Activated T-cell treated with anti-CD3 and anti-CD28 coated beads, Interleukin-2, amount 50 U/mL, for 1 hour (primary cell): ENCODE results near the gene CD226.
A peak's percentile ranks its signal among the peaks of the same experiment; 100 is the strongest.
"Not testable (repeated sequence)": the region's sequence is repeated elsewhere in the genome, so short reads cannot be mapped to it uniquely, and the experiment has no call there.

Source experiments
- DNase-seq: peaks from one replicate; pipeline ENCODE4 v3.0.0-alpha.2; 2020

CD226 gene

GRCh38 chr18:69956057-69956456 lies 8.4 kb upstream of the CD226 start:
- peak; percentile 44 for DNase-seq

- no peak for DNase-seq
Observed at GRCh38 chr18:69954719-69955480, 7.2 kb upstream of the CD226 start.

DNA sequence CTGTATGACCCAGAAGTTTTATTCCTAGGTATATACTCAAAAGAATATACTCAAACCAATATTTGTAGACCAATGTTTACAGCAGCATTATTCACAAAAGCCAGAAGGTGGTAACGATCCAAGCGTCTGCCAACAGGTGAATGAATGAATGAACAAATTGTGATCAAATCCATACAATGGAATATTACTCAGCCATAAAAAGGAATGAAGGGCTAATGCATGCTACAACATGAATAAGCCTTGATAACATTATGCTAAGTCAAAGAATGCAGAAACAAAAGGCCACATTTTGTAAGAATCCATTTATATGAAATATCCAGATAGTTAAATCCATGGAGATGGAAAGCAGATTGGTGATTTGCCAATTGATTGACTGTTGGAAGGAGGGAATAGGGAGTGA lies 5.5 kb upstream of the CD226 start:
- DNase-seq: no peak

- DNase-seq: no peak
Observed at GRCh38 chr18:69951182-69951581, 3.5 kb upstream of the CD226 start.

GRCh38 chr18:69949538-69949936 lies 1.9 kb upstream of the CD226 start:
- DNase-seq: no peak

GRCh38 chr18:69948919-69949537 lies 1.4 kb upstream of the CD226 start:
- no peak for DNase-seq

- no peak for DNase-seq
Observed at GRCh38 chr18:69948256-69948655, 583 bp upstream of the CD226 start.

GRCh38 chr18:69946608-69947155 lies 991 bp downstream of the CD226 start:
- DNase-seq: no peak

- DNase-seq: no peak
Observed at GRCh38 chr18:69945220-69946114, 2.2 kb downstream of the CD226 start.

DNA sequence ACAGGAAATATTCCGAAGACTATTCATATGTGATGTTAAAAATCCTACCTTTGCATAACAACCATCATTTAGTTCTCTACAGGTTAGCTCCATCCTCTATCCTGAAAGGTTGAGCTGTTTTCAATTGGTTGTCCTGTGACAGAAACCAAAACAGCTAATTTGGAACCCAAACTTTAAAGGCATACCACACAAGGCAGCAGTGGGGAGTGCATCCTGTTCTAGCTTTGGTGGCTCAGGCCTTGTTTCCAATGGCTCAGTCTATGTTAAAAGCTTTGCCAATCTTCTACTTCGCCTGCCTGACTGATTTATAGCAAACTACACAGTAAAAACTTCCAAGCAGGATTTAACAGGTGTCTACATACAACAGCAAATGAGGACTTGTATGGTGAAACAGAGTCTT lies 3.2 kb downstream of the CD226 start:
- DNase-seq: no peak

- no peak for DNase-seq
Observed at GRCh38 chr18:69943021-69943420, 4.7 kb downstream of the CD226 start.

GRCh38 chr18:69941183-69941582 lies 6.5 kb downstream of the CD226 start:
- no peak for DNase-seq

DNA sequence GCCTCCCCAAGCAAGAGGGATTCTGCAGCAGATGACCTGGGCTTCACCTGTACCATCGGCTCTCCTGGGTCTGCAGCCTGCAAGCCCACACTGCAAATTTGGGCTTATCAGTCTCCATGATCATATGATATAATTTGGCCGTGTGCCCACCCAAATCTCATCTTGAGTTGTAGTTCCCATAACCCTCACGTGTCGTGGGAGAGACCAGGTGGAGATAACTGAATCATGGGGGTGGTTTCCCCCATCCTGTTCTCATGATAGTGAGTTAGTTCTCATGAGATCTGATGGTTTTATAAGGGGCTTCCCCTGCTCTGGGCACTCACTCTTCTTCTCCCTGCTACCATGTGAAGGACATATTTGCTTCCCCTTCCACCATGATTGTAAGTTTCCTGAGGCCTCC lies 7.9 kb downstream of the CD226 start:
- DNase-seq: not testable (repeated sequence)

GRCh38 chr18:69936191-69936558 lies 11.5 kb downstream of the CD226 start:
- DNase-seq: no peak

DNA sequence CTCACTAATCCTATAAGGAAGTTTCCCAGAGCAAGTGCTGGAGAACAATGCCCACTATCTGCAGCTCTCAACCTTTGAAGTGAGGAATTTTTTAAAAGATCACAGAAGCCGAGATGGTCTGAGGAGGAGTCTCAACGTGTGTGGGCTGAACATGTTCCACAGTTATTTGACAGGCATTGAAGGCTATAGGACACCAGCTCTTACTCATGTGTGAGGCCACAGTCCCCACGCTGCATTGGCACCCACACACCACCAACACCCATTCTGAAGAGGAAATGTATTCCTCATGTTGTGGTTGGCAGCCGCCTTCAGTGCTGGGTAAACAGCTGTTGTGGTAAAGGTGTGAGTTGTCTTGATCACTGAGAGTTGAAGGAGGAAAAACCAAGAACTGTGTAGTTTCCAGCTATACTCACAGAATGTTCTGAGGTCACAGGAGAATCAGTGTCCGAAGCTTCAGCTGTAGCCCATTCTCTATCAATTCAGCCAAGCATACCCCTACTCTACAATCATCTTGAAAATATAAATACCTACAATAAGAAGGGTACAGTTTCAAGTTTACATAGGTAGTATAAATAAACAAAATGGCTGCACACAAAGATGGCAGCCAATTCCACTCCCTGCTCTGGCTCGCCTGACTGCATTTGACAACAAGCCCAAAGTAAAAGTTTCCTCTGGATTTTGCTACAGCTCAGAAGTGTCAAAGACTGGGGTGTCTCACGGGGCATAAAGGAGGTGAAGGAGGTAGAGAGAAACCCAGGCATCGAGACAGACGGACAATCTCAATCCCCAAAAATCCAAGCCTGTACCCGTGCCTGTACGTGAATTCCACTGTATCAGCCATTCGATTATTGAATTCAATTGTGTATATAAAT lies 12.1 kb downstream of the CD226 start:
- peak; percentile 73 for DNase-seq

GRCh38 chr18:69934601-69935265 lies 12.9 kb downstream of the CD226 start:
- no peak for DNase-seq

DNA sequence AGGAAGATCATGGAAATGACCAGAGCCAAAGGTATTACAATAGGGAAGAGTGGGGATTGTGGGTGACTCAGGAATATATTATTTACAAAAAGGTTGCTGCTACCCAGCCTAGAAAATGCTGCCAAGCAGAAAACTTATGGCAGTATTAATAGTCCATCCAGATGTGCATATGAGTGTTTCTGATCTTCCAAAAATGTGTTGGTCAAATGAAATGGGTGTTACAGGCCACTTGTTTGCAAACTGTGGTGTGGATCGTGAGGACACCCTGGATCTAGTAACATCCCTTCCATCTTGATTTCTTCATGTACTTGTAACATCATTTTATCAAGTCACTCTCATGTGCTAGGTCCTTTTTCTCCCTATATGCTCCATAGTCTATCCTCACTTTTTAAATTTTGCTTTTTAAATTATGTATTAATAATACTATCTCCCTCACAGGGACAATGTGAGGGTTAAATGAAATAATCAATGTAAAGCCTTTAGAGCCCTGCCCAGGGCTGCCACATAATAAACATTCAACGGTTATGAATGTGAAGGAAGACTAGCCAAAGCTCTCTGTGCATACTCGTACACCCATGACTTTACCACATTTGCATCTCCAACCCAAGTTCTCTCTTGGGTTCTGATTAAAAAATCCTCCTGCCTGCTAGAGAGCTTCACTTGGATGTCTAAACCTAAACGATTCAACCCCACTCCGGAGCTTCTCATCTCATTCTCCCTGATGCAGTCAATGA lies 18.5 kb downstream of the CD226 start:
- DNase-seq: no peak

DNA sequence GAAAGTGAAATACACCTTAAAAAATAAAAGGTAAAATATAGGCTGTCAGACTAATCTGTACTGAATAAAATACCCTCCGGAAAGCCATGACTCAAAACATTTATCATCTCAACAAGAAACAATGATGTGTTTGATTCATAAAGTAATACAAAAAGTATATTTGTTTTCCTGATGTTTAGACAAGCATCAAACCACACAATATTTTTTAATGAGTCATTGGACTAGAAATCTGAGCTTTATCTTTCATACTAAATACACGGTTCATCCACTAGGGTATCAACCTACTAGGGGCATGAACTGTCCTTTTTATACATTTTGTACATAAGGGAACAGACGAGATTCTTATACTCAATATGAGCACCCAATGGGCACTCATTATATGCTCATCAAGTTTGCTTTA lies 31.3 kb downstream of the CD226 start:
- DNase-seq: no peak

DNA sequence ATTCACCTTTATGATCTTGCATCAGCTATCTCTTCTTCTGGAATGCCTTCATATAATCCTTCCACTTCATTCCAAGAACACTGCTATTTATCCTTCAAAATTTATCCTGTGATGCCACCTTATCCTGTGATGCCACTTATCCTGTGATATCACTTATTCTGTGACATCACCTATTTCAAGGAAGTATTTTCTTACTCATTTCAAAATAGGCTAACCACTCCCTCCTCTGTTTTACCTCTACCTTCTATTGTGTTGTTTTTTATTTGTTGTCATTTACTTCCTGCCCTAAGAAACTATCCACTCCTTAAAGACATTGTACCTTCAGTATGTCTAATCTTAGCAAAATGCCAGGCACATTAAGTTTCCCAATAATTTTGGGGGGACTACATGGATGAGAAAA lies 38.8 kb downstream of the CD226 start:
- no peak for DNase-seq

DNA sequence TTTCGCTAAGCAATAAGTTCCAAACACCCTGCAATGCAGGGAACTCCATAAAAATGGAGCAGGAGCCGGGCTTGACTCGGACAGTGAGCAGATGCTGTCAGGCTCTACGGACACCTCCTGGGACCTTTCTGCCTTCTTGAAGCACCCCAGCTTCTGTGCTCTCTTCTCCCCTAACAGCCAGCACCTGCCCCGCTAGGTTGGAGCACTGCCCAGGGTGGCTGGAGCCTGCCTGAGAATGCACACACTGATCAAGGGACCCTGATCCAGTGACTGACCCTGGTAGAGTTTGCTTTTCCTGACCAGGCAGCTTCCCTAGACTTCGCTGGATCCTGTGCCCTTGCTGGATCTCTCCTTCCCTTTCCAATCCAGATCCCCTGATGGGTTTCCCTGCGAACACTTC lies 40.9 kb downstream of the CD226 start:
- no peak for DNase-seq

DNA sequence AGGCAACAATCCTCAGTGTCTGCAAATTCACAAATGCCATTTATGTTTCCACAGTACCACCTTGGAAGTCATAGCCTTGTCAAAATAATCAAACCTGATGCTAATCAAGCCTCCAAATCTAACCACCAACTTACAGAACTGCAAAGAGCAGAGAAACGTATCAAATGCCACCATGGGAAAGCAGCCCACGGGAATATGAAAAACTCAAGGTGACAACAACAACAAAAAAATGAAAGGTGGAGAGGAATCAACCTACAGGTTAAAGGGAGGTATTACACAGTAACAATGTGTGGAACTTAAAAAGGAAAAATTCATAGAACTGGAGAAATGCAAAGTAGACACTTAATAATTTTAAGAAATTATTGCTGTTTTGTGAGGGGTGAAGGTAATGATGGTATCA lies 46.7 kb downstream of the CD226 start:
- no peak for DNase-seq
